ENCODE results near the gene ASIC1. TPM values are rescaled to one million over a fixed set of nuclear protein-coding genes. Genes with fewer than 3 reads are reported as not detected.

The ASIC1 gene
- total RNA-seq, 1 experiment from 2014 or later = 6.0 TPM

DNA sequence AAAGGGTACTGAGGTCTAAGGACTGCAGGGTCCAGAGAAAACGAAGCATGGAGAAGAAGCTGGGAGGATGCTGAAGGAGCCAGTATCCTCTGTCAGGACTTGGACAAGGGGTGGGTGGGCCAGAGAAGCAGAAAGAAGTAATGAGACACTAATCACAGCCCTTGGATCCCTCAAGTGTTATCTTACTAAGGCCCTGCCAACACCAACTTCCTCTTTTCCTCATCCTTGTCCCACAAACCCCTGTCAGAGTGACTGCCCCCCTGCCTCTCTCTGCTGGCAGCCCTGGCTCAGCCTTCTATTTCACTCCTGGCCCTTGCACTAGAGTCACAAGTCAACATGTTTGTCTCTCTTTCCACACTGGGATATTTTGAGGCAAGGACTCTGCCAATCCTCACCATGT, 3.8 kb upstream of the ASIC1 start:
- no peaks in the 10 kb centered on the region for H3K27me3 ChIP-seq (ENCODE audit: low read length)
- H3K9ac ChIP-seq (ENCODE audit: low read length) = no peak overlapping the region
- no peaks in the 10 kb centered on the region for H3K9me3 ChIP-seq (ENCODE audit: low read length)
- H2AFZ ChIP-seq (ENCODE audit: low read length) = no peak overlapping the region
- H3K27ac ChIP-seq (ENCODE audit: low read length) = no peak overlapping the region
- TF ChIP-seq, protein P1, sequence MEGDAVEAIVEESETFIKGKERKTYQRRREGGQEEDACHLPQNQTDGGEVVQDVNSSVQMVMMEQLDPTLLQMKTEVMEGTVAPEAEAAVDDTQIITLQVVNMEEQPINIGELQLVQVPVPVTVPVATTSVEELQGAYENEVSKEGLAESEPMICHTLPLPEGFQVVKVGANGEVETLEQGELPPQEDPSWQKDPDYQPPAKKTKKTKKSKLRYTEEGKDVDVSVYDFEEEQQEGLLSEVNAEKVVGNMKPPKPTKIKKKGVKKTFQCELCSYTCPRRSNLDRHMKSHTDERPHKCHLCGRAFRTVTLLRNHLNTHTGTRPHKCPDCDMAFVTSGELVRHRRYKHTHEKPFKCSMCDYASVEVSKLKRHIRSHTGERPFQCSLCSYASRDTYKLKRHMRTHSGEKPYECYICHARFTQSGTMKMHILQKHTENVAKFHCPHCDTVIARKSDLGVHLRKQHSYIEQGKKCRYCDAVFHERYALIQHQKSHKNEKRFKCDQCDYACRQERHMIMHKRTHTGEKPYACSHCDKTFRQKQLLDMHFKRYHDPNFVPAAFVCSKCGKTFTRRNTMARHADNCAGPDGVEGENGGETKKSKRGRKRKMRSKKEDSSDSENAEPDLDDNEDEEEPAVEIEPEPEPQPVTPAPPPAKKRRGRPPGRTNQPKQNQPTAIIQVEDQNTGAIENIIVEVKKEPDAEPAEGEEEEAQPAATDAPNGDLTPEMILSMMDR (conservative IDR thresholded peaks at IDR 0.05; ENCODE audit: low read depth, low read length) = no peak
- TF ChIP-seq EZH2 (IDR thresholded peaks at IDR 0.05; ENCODE audit: low read length, unreplicated experiment) (no peak), EZH2phosphoT487 (IDR thresholded peaks at IDR 0.05; ENCODE audit: borderline replicate concordance, low read length) (no peak)
- CTCF ChIA-PET = no interaction called here
- H3K4me3 ChIP-seq (ENCODE audit: low read length) = no peak overlapping the region
- DNase-seq (no peak), ATAC-seq (no peak)
- intact Hi-C loops (cut with micrococcal nuclease) = no loop called here
- H3K79me2 ChIP-seq (ENCODE audit: low read length) = no peaks in the 10 kb centered on the region
- POLR2A ChIA-PET (ENCODE audit: unreplicated experiment) = no interaction called here
- H3K9me2 ChIP-seq (replicated peaks; ENCODE audit: low read length) = no peaks in the 10 kb centered on the region
- no peaks in the 10 kb centered on the region for H4K20me1 ChIP-seq (ENCODE audit: low read length)
- H3K4me1 ChIP-seq (ENCODE audit: insufficient read depth, low read length) = peaks cover 11% of the 10 kb centered on the region
- no peaks in the 10 kb centered on the region for H3F3A ChIP-seq (ENCODE audit: low read length, unreplicated experiment)
- BruUV-seq (replicated peaks) = no TSS peak
- H3K4me2 ChIP-seq (ENCODE audit: low read length) = no peak overlapping the region
- no peaks in the 10 kb centered on the region for H3K36me3 ChIP-seq (ENCODE audit: low read depth, low read length)

DNA sequence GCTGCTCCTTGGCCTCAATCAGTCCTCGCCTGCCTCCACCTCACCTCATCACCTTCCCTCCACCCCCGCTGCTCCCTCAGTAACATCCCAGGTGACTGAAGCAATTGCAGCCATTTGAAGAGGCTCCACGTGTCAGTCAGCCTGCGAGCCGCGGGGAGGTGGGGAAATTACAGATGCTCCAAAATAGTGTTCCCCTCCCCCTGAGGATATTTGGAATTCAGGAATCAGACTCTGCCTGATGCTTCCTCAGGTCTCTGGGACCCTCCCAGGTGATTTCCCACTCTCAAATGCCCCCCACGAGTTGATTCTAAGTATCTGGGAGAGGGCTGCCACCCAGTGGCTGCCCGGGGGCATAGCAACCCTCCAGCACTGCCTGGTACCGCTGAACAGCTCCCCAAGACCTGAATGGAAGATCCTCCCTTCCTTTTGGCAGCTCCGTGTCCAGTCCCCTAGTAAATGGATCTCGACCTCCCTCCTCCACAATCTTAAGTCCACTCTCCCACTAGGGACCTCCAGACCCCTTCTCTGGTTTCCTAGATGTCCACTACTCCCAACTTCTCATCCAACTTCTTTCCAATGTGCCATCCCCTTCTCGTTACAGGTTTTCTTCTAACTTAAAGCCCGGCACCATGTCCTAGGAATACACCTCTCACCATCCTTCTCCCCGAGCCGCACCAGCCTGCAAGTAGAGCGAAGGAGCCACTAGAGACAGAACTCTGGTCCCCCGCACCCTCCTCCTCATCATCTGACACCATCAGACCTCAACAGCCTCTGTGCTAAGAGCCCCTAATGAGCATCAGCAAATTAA, 1.4 kb upstream of the ASIC1 start:
- no peaks in the 10 kb centered on the region for H3F3A ChIP-seq (ENCODE audit: low read length, unreplicated experiment)
- no TSS peak for BruUV-seq (replicated peaks)
- H3K36me3 ChIP-seq (ENCODE audit: low read depth, low read length) = no peaks in the 10 kb centered on the region
- intact Hi-C loops (cut with micrococcal nuclease) = loop anchor here (1.0 to 5.0 kb wide), 4 partner anchors 81 to 279 kb away; no protein-coding TSS in a partner anchor
- peak overlapping the region; percentile 94 for H3K4me2 ChIP-seq (ENCODE audit: low read length)
- ChIA-PET POLR2A (ENCODE audit: unreplicated experiment) (no interaction called here), CTCF (interaction anchor here (0.5 to 1.4 kb wide), 6 partner anchors 9 to 393 kb away, joined by 3 to 22 read pairs (median 5); partner anchors contain the start of gene COX14)
- no peaks in the 10 kb centered on the region for H3K9me3 ChIP-seq (ENCODE audit: low read length)
- peak overlapping the region; percentile 39; the same call in 1 of the 2 replicates for H3K4me3 ChIP-seq (ENCODE audit: low read length)
- H3K79me2 ChIP-seq (ENCODE audit: low read length) = no peaks in the 10 kb centered on the region
- no peaks in the 10 kb centered on the region for H3K27me3 ChIP-seq (ENCODE audit: low read length)
- no peaks in the 10 kb centered on the region for H4K20me1 ChIP-seq (ENCODE audit: low read length)
- H3K27ac ChIP-seq (ENCODE audit: low read length) = no peak overlapping the region
- peaks cover 11% of the 10 kb centered on the region for H3K4me1 ChIP-seq (ENCODE audit: insufficient read depth, low read length)
- no peaks in the 10 kb centered on the region for H3K9me2 ChIP-seq (replicated peaks; ENCODE audit: low read length)
- peak; percentile 58 for DNase-seq
- H3K9ac ChIP-seq (ENCODE audit: low read length) = peak overlapping the region; percentile 6; the same call in 1 of the 2 replicates
- no peak for TF ChIP-seq EZH2 (IDR thresholded peaks at IDR 0.05; ENCODE audit: low read length, unreplicated experiment)
- no peak for TF ChIP-seq EZH2phosphoT487 (IDR thresholded peaks at IDR 0.05; ENCODE audit: borderline replicate concordance, low read length)
- TF ChIP-seq, protein P1 (conservative IDR thresholded peaks at IDR 0.05; ENCODE audit: low read depth, low read length) = peak; percentile 95
- peak; percentile 35 for ATAC-seq
- peak overlapping the region; percentile 87 for H2AFZ ChIP-seq (ENCODE audit: low read length)

DNA sequence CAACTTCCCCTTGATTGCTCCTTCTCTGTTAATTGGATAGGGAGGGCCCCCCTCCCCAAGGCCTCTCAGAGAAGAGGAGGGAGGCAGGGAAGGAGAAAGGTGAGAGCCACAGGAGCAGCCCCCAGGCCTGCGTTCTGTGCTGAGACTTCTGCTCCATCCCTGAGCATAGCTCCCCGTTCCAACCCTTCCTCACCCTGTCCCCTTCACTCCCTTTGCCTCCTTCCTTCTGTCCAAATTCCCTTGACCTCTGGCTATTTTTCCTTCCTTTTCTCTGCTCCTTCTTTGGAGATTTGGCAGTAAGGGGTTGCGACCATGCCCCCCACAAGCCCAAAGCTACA, 788 bp upstream of the ASIC1 start:
- no peaks in the 10 kb centered on the region for H3K9me3 ChIP-seq (ENCODE audit: low read length)
- BruUV-seq (replicated peaks) = no TSS peak
- no peaks in the 10 kb centered on the region for H3K36me3 ChIP-seq (ENCODE audit: low read depth, low read length)
- ATAC-seq = no peak
- POLR2A ChIA-PET (ENCODE audit: unreplicated experiment) = no interaction called here
- H3K9me2 ChIP-seq (replicated peaks; ENCODE audit: low read length) = no peaks in the 10 kb centered on the region
- no peaks in the 10 kb centered on the region for H4K20me1 ChIP-seq (ENCODE audit: low read length)
- no peaks in the 10 kb centered on the region for H3K79me2 ChIP-seq (ENCODE audit: low read length)
- no peak overlapping the region for H3K27ac ChIP-seq (ENCODE audit: low read length)
- H3K9ac ChIP-seq (ENCODE audit: low read length) = peak overlapping the region; percentile 33
- peak overlapping the region; percentile 87 for H2AFZ ChIP-seq (ENCODE audit: low read length)
- DNase-seq = no peak
- no peak for TF ChIP-seq EZH2phosphoT487 (IDR thresholded peaks at IDR 0.05; ENCODE audit: borderline replicate concordance, low read length)
- no peak for TF ChIP-seq EZH2 (IDR thresholded peaks at IDR 0.05; ENCODE audit: low read length, unreplicated experiment)
- TF ChIP-seq, protein P1 (conservative IDR thresholded peaks at IDR 0.05; ENCODE audit: low read depth, low read length) = no peak
- intact Hi-C loops (cut with micrococcal nuclease) = loop anchor here (1.0 to 5.0 kb wide), 4 partner anchors 82 to 279 kb away; no protein-coding TSS in a partner anchor
- H3F3A ChIP-seq (ENCODE audit: low read length, unreplicated experiment) = no peaks in the 10 kb centered on the region
- peaks cover 11% of the 10 kb centered on the region for H3K4me1 ChIP-seq (ENCODE audit: insufficient read depth, low read length)
- CTCF ChIA-PET = interaction anchor here (0.5 to 1.4 kb wide), 6 partner anchors 9 to 394 kb away, joined by 3 to 22 read pairs (median 5); partner anchors contain the start of gene COX14
- no peaks in the 10 kb centered on the region for H3K27me3 ChIP-seq (ENCODE audit: low read length)
- peak overlapping the region; percentile 94 for H3K4me2 ChIP-seq (ENCODE audit: low read length)
- peak overlapping the region; percentile 75 for H3K4me3 ChIP-seq (ENCODE audit: low read length)

All from PC-3 (cell line).